GM18498 (cell line): ENCODE data around the gene TRIM15.
"Not testable (repeated sequence)": the region's sequence is repeated elsewhere in the genome, so short reads cannot be mapped to it uniquely, and the experiment has no call there.

ENCODE experiments used
- ATAC-seq: cut with Tn5 transposase; IDR thresholded peaks from one replicate; pipeline ENCODE4 v1.9.1; 2021; ENCODE audit warnings: mild to moderate bottlenecking, moderate library complexity; ENCODE audit not compliant: unreplicated experiment

The TRIM15 gene

DNA sequence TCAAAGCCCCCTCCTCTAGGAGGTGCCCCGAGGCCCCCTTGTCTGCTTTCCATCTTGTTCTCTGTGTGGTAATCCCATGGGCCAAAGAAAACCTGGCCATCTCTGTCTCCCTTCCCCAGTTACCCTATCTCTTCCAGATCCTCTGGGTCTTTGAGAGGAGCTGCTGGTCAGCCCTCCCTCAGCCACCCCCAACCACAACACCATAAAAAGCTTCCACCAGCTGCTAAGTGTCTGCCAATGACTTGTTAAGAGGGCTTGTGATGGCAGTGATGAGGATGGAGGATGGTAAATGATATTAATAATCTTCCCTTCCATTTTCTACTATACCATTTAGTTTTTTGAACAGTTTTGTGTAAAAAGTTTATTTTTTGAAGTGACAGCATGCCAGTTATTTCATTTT is 32.6 kb downstream of the TRIM15 start:
- ATAC-seq: no peak

DNA sequence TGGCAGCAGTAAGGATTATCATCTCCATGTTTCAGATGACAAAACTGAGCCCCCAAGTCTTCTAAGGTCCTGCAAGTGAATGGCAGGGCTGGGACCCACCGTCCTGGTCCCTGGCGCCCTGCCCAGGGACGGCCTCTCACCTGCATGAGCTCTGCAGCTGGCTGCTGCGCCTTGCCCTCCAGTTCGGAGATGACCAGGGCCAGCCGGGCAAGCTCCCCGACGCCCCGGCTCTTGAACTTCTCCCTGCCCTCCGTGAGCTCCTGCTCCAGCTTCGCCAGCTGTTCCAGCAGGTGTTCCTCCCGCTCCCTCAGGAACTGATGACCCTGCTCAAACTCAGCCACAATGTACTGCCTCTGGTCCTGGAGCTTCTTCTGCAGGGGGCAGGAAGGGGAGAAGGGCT is 33.0 kb downstream of the TRIM15 start:
- no peak for ATAC-seq

DNA sequence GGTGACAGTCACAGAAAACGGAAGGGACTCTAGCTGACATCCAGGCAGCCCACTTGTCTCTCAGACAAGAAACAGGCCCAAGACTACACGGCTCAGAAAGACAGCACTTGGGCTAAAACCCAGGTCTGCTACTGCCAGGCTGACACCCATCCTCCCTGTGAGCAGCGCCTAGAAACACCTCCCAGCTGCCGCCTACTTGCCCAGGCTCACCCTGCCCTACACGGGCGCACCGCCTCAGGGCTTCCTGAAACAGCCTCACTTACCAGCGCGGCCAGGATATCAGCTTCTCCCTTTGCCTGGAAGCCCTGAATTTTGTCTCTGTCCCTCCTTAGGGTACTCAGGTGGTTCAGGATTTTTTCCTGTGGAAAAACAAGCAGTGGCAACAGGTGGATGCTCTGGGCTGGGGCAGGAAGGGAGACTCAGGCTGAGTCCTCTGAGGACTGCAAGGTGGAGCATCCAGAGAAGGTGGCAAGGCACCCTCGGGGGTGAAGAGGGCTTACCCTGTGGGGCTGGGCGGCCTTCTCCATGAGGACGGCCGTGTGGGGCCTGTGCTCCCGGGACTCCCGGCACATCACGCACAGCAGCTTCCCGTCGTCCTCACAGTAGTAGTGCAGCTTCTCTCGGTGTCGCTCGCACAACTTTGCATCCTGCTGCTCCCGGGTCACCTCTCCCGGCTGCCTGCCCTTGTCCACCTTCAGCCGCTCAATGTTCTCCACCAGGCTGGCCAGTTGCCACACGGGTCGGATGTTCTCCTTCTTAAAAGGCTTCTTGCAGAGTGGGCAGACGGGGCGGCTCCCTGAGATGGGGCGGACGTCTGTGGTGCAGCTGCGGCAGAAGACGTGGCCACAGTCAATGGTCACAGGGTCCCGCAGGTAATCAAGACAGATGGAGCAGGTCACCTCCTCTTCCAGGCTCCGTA is 35.1 kb downstream of the TRIM15 start:
- ATAC-seq: no peak

DNA sequence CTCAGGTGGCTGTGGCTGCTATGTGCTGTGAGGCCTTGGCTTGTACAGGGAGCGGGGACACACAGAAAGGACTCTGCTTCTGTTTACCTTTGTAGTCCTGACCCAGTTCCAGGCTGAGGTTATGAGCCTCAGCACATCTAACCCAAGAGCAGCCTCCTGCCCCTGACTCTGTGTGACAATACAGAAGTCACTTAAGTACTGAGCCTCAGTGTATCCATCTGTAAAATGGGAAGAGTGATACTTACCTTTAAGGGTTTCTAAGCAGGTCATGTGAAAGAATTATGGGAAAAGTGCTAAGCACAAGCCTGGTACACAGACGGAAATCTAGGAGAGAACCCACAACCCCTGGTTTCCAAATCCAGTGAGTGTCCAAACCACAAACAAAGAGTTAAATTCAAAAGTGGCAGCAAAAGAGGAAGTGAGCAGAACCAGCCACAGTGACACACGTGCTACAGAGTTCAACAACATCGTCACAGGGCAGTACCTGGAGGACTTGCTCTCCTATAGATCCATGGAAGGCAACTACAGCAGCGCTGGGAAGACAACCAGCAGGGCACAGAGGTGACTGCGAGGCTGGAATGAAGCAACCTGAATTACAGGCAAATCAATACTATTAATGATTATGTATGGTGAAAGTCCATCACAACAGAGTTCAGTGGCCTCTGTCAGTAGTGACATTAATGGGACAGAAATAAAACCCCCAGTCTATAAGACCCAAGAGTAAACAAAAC is 37.4 kb downstream of the TRIM15 start:
- peak; percentile 76 for ATAC-seq

DNA sequence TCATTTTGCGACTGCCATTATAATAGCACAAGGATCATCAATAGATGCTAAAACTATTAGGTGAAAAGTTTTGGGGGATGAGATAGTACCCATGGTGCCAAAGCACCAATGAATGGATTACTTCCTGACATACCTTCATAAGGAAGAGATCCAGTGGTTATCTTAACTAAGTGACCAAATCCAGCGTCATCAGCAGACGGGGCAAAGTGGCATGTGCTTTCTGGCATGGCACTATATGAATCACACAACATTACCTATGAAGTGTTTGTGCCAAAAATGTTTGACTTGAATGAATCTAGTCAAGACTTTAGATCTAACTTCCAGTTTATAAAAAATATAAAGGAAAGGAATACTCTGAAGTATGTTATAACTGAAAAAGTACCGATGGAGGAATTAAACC is 39.0 kb downstream of the TRIM15 start:
- no peak for ATAC-seq

DNA sequence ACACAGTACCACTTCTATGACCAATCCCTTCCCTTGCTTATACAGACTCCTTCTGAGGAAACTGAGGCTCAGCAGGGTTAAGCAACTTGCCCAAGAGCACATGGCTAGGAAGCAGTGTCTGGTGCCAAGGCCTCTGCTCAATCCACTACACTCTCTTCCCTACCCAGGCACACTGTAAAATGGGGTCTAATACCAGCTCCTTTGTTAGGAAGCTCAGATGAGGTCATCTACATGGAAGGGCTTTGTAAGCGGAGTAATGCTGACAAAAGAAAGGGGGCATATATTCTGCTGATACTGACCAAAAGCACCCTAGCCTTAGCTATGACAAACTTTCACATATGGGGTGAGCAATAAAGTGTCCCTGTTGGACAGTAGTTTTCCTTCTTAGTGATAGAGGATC is 40.8 kb downstream of the TRIM15 start:
- ATAC-seq: no peak

DNA sequence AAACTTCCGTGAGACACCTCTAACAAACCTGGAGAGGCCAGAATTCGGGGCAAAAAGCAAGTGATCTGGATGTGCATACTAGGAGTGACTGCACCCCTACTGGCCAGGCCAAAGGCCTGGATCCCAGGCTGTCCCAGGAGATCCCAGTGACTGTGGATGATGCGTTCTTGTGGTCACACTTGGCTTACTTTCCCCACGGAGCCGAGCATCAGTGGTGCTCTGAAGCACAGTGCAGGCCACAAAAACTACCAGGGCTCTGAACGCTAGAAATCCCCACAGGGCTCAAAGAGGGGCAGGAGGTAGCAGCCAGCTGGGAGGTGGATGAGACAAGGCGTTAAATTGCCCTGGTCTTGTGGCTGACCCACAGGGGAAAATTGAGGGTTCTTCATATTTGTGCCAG is 42.8 kb downstream of the TRIM15 start:
- no peak for ATAC-seq

DNA sequence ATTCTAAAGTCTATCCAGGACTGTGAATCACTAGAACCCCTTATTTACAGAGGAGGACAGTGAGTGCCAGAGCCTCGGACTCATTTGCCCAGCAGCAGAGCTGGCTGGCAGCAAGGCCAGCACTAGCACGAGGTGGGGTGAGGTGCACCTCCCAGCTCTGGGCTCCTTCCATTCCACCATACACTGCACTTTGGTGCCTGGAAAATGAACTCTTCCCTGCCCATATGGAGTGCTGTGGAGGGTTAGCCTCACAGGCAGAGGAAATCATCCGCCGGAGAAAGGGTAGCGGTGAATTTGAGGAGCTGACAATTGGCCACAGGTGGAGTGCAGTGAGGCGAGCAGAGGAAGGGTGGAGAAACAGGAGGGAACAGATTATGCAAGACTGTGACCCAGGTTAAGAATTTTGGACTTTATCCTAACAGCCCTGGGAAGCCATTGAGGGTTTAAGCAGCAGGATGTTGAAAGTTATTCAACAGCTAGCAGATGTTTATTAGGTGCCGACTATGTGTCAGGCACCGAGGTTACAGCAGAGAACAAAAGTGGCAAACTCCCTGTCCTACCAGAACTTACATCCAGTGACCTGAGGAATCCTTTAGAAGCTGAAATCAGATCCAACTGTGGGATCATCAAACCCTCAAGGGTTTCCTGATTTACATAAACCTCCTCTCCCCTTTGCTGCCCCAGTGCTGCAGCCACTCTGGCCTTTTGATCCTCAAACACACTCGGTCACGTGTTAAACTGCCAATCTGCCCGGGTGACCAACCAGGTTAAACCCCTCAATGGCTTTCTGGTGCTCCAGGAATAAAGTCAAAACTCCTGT is 43.7 kb downstream of the TRIM15 start:
- no peak for ATAC-seq

DNA sequence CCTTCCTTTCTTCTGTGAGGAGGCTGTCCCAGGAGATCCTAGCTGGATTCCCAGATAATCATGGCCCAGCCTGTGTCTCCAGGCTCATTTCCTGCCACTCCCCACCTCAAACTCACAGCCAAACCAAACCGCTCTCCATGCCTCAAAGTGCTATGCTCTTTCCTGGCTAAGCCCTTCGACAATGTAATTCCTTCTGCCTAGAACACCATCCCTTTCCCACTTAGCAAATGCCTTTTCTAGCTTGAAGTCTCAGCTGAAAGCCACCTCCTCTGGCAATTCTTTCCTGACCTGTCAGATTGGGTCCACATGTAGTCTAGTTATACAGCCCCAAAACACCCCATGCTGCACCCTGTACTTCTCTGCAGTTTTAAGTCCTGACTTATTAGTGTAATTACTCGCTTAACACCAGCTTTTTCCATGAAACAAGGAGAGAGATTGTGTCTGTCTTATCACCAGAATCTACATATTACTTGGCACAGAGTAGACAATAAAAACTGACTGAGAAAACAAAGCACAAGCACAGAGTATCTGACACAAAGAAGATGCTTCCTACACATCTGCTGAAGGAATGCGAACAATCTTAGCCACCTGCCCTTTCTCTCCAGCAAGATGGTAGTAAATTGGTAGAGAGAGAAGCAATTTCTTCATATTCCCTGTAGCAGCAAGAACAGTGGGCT is 44.4 kb downstream of the TRIM15 start:
- ATAC-seq: no peak

DNA sequence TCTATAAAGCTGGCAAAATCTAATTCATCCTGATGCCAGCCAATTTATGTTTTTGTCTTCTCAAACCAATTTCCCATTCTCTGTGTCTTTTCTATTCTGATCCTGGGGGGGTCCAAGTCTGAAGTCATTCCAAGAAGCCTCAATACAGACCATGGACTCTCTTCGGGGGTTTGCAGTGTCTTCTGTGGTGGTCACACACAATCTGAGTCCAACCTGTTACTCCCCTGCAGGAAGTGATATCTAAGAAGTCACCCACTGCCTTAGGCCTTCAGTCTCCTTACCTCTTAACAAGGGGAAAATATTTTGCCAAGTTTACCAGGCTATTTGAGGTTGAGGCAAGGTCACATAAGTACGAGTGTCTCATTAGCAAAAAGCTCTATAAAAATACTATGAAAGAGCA is 48.0 kb downstream of the TRIM15 start:
- no peak for ATAC-seq

DNA sequence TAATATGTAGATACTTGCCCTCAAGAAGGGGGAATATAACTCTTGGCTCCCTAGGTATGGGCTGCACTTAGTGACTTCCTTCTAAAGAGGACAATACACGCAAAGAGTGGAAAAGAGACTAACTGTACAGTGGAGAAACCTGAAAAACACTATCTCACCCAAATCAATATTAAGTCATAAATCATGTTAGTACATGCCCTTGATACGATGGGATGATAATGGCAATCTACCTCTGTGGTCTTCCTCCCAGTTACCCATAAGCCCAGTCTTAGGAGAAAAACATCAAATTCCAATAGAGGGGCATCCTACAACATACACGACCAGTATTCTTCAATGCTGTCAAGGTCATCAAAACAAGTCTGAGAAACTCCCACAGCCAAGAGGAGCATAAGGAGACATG is 48.6 kb downstream of the TRIM15 start:
- ATAC-seq: no peak

DNA sequence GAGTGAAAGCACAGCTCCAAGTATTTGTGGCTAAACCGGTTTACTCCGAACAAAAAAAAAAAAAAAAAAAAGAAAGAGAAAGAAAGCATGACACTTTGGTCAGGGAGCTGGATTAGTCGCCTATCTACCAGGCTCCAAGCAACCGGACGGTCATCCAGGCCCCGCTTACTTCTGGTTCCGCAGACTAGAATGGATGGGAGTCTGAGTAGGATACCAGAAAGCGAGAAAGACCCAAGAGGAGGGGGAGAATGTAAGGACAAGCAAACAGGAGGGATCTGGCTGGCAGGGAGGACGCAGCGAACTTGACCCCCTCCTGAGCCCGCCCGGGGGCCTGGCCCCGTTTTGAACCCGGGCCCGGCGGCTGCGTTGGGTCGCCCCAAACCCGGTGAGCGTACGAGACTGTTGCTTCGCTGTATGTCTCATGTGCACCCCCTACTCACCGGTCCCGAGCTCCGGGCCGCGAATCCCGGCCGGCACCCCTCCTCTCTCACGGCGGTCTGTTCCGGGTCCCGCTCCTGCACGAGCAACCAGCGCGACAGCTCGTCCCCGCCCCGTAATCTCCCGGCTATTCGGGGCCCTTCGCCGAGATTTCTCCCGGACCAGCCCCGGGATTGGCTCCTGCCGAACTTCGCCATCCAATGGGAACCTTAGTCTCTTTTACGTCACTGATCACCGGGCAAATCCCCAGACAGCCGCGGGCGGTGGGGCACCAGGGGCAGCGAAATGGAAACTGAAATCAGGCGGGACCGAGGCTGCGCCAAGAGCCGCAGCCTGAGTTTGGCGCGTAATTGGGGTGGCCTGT is 49.7 kb downstream of the TRIM15 start, which contains the start of gene TRIM26:
Gene TRIM26, minus strand, starts transcription at position 542 of the 802 bp plus-strand sequence. CDS start 14,303 bp downstream, outside the sequence.
- peak; percentile 84 for ATAC-seq

DNA sequence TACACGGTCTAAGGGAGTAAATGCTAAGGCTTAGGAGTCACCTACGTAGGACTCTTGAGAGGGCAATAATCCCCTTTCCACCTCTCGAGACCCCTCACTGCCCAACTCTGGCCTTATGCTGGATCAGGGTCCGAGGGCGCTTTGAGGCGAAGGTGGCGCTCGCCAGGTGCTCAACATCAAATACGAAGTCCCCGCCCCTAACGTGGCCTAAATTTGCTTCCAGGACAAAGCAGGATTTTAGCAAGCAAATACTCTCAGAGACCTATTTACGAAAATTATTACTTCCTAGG is 50.3 kb downstream of the TRIM15 start:
- no peak for ATAC-seq

DNA sequence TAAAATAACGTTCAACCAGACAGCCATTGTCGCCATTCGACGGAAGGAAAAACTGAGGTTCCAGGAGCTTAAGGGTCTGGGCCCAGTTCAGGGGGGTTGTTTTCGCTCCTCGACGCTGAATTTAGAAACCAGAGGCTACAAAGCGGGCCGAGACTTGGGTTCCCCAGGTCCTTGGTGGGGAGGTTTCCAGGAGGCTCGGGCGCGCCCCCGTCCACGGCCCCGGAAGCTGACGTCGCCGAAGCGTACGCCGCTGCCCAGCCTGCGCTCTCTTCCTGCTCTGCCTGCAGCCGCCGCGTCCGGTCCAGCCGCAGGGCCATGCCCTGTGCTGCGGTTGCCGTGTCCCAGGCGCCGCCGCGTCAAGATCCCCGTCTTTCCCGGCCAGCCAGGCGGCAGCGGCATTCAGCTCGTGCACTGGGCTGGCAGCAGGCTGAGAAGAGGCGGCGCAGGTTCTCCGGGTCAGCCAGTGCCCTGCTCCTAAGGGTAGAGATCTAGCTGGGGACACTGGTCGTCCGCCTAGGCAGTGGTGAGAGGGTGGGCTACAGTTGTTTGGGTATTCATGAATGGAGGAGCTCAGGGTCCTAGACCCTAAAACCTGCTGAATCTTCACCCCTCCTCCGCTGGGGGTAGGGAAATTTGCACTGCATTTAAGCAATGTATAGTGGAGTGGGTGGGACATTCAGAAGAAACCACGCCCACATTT is 50.8 kb downstream of the TRIM15 start:
- peak; percentile 63 for ATAC-seq

DNA sequence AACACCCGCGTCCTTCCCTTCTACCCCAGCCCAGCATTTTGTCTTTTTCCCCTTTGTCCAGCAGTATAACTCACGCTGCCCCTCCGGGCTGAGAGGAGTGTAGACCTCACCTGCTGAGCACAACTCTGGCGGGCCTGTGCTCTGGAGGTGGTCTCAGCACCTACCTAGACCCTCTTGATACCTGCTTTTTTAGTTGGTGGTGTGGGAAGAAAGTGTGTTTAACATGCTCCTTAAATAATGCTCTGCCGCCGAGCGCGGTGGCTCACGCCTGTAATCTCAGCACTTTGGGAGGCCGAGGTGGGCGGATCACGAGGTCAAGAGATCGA is 51.3 kb downstream of the TRIM15 start:
- no peak for ATAC-seq

DNA sequence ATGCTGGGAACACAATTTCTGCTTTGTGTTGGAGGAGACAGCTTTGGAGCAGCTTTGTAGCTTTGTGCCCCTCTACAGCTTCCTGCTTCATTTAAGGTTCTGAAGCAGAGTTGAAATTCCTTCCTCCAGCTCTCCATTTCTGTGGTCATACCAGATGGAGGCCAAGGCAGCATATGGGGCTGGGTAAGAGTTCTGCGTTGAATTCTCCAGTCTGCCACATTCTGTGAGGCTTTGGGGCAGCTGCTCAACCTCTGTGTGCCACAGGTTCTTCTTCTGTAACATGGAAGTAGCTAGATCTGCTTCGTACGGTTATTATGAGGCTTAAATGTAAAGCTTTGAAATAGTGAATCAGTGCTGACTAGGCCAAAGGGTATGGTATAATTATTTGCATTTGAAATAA is 52.8 kb downstream of the TRIM15 start:
- no peak for ATAC-seq

DNA sequence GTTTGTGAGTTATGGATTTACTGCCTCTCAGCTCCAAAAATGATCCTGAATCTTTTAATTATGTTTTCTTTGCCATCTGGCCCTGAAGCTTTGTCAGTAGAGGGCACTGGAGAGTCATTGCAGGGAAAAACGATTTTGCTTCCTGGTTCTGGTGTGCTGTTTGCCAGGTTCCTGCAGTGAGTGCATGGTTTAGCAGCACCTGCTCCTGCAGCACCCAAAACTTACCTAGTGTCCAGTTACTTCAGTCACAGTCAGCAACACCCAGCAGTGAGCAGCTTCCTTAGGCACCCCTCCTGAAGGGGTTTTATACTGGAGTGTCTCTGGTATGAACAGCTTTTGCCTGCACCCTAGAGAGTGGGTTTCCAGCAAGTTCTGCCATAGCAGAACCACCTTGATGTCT is 55.9 kb downstream of the TRIM15 start:
- no peak for ATAC-seq

DNA sequence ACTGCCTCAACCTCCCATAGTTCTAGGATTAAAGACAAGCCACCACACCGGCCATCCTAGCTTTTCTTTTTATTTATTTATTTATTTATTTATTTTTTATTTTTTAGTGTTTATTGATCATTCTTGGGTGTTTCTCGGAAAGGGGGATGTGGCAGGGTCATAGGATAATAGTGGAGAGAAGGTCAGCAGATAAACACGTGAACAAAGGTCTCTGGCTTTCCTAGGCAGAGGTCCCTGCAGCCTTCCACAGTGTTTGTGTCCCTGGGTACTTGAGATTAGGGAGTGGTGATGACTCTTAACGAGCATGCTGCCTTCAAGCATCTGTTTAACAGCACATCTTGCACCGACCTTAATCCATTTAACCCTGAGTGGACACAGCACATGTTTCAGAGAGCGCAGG is 58.0 kb downstream of the TRIM15 start:
- not testable (repeated sequence) for ATAC-seq

DNA sequence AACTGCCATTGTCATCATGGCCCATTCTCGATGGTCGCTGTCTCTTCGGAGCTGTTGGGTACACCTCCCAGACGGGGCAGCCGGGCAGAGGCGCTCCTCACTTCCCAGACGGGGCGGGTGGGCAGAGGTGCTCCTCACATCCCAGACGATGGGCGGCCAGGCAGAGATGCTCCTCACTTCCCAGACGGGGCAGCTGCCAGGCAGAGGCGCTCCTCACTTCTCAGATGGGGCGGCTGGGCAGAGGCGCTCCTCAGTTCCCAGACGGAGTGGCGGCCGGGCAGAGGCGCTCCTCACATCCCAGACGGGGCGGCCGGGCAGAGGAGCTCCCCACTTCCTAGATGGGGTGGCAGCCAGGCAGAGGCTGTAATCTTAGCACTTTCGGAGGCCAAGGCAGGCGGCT is 58.6 kb downstream of the TRIM15 start:
- not testable (repeated sequence) for ATAC-seq
